Measurements from ENCODE around the gene BICRAL.
"Not testable (repeated sequence)": the region's sequence is repeated elsewhere in the genome, so short reads cannot be mapped to it uniquely, and the experiment has no call there.

BICRAL gene

GRCh38 chr6:42766163-42766670 is 15.6 kb upstream of the BICRAL start:
- DNase-seq = no peak

- no peak for DNase-seq
Observed at GRCh38 chr6:42769051-42769450, 12.8 kb upstream of the BICRAL start.

GRCh38 chr6:42769836-42770235 is 12.0 kb upstream of the BICRAL start:
- DNase-seq = no peak

GRCh38 chr6:42771741-42772100 is 10.1 kb upstream of the BICRAL start:
- DNase-seq = no peak

- no peak for DNase-seq
Observed at GRCh38 chr6:42774201-42774600, 7.7 kb upstream of the BICRAL start.

- DNase-seq = not testable (repeated sequence)
Observed at GRCh38 chr6:42774821-42775487, 6.9 kb upstream of the BICRAL start.

GRCh38 chr6:42777126-42777822 is 4.6 kb upstream of the BICRAL start:
- DNase-seq = no peak

GRCh38 chr6:42778122-42778521 is 3.7 kb upstream of the BICRAL start:
- no peak for DNase-seq

- DNase-seq = no peak
Observed at GRCh38 chr6:42779521-42779920, 2.3 kb upstream of the BICRAL start.

- DNase-seq = no peak
Observed at GRCh38 chr6:42781546-42781795, 381 bp upstream of the BICRAL start.

- peak; percentile 85 for DNase-seq
Observed at GRCh38 chr6:42782689-42783176, 881 bp downstream of the BICRAL start.

GRCh38 chr6:42783177-42783875 is 1.5 kb downstream of the BICRAL start:
- peak; percentile 87 for DNase-seq

GRCh38 chr6:42783876-42784642 is 2.2 kb downstream of the BICRAL start:
- peak; percentile 54 for DNase-seq

- no peak for DNase-seq
Observed at GRCh38 chr6:42784717-42785498, 3.1 kb downstream of the BICRAL start.

GRCh38 chr6:42786525-42786985 is 4.7 kb downstream of the BICRAL start:
- DNase-seq = no peak

GRCh38 chr6:42787063-42787472 is 5.2 kb downstream of the BICRAL start:
- DNase-seq = peak; percentile 23

GRCh38 chr6:42788671-42789070 is 6.8 kb downstream of the BICRAL start:
- no peak for DNase-seq

GRCh38 chr6:42790549-42791181 is 8.8 kb downstream of the BICRAL start:
- peak; percentile 50 for DNase-seq

- no peak for DNase-seq
Observed at GRCh38 chr6:42791706-42792320, 10.0 kb downstream of the BICRAL start.

GRCh38 chr6:42795651-42796050 is 13.8 kb downstream of the BICRAL start:
- DNase-seq = no peak

- peak; percentile 30 for DNase-seq
Observed at GRCh38 chr6:42796171-42796570, 14.3 kb downstream of the BICRAL start.
